ENCODE measurements around the gene WDR88. TPM values are rescaled to one million over a fixed set of nuclear protein-coding genes. Genes with fewer than 3 reads are reported as not detected.

WDR88 gene
- total and polyA plus RNA-seq, 2 of the 8 experiments (the other 6 are each of a cell fraction or from before 2014, with no cell fraction given) = not detected

DNA sequence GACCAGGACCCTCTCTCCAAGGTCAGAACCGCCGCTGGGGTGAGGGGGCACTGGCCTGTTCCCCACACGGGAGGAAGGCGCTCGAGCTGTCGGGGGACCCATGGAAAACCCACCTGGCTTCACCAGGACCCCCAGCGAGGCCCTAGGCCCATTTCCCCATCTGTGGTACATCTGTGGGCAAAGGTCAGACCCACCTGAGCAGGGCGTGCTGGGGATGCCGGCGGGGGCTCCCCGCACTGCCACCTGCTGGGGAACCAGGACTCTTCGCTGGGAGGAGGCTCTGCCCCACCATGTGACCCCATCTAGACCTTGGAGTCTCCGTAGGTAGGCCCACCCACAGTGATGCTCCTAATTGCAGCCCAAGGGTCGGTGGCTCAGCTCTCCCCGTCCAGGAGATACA is 511 bp downstream of the WDR88 start (continued):
- TF ChIP-seq, protein P1, sequence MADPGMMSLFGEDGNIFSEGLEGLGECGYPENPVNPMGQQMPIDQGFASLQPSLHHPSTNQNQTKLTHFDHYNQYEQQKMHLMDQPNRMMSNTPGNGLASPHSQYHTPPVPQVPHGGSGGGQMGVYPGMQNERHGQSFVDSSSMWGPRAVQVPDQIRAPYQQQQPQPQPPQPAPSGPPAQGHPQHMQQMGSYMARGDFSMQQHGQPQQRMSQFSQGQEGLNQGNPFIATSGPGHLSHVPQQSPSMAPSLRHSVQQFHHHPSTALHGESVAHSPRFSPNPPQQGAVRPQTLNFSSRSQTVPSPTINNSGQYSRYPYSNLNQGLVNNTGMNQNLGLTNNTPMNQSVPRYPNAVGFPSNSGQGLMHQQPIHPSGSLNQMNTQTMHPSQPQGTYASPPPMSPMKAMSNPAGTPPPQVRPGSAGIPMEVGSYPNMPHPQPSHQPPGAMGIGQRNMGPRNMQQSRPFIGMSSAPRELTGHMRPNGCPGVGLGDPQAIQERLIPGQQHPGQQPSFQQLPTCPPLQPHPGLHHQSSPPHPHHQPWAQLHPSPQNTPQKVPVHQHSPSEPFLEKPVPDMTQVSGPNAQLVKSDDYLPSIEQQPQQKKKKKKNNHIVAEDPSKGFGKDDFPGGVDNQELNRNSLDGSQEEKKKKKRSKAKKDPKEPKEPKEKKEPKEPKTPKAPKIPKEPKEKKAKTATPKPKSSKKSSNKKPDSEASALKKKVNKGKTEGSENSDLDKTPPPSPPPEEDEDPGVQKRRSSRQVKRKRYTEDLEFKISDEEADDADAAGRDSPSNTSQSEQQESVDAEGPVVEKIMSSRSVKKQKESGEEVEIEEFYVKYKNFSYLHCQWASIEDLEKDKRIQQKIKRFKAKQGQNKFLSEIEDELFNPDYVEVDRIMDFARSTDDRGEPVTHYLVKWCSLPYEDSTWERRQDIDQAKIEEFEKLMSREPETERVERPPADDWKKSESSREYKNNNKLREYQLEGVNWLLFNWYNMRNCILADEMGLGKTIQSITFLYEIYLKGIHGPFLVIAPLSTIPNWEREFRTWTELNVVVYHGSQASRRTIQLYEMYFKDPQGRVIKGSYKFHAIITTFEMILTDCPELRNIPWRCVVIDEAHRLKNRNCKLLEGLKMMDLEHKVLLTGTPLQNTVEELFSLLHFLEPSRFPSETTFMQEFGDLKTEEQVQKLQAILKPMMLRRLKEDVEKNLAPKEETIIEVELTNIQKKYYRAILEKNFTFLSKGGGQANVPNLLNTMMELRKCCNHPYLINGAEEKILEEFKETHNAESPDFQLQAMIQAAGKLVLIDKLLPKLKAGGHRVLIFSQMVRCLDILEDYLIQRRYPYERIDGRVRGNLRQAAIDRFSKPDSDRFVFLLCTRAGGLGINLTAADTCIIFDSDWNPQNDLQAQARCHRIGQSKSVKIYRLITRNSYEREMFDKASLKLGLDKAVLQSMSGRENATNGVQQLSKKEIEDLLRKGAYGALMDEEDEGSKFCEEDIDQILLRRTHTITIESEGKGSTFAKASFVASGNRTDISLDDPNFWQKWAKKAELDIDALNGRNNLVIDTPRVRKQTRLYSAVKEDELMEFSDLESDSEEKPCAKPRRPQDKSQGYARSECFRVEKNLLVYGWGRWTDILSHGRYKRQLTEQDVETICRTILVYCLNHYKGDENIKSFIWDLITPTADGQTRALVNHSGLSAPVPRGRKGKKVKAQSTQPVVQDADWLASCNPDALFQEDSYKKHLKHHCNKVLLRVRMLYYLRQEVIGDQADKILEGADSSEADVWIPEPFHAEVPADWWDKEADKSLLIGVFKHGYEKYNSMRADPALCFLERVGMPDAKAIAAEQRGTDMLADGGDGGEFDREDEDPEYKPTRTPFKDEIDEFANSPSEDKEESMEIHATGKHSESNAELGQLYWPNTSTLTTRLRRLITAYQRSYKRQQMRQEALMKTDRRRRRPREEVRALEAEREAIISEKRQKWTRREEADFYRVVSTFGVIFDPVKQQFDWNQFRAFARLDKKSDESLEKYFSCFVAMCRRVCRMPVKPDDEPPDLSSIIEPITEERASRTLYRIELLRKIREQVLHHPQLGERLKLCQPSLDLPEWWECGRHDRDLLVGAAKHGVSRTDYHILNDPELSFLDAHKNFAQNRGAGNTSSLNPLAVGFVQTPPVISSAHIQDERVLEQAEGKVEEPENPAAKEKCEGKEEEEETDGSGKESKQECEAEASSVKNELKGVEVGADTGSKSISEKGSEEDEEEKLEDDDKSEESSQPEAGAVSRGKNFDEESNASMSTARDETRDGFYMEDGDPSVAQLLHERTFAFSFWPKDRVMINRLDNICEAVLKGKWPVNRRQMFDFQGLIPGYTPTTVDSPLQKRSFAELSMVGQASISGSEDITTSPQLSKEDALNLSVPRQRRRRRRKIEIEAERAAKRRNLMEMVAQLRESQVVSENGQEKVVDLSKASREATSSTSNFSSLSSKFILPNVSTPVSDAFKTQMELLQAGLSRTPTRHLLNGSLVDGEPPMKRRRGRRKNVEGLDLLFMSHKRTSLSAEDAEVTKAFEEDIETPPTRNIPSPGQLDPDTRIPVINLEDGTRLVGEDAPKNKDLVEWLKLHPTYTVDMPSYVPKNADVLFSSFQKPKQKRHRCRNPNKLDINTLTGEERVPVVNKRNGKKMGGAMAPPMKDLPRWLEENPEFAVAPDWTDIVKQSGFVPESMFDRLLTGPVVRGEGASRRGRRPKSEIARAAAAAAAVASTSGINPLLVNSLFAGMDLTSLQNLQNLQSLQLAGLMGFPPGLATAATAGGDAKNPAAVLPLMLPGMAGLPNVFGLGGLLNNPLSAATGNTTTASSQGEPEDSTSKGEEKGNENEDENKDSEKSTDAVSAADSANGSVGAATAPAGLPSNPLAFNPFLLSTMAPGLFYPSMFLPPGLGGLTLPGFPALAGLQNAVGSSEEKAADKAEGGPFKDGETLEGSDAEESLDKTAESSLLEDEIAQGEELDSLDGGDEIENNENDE (IDR thresholded peaks at IDR 0.05; ENCODE audit: insufficient replicate concordance, low read length) = no peak
- TF ChIP-seq HDAC2 (IDR thresholded peaks at IDR 0.05; ENCODE audit: borderline replicate concordance in 1 of 2, low read depth in 2 of 2, low read length in 2 of 2) (no peak), RAD21 (IDR thresholded peaks at IDR 0.05 in 1 of 2, conservative IDR thresholded peaks at IDR 0.05 in 1 of 2; ENCODE audit: low read depth in 2 of 2, low read length in 2 of 2) (peak; percentile 24 to 35; a peak in 2 of 4 replicates)
- TF ChIP-seq, protein P2, sequence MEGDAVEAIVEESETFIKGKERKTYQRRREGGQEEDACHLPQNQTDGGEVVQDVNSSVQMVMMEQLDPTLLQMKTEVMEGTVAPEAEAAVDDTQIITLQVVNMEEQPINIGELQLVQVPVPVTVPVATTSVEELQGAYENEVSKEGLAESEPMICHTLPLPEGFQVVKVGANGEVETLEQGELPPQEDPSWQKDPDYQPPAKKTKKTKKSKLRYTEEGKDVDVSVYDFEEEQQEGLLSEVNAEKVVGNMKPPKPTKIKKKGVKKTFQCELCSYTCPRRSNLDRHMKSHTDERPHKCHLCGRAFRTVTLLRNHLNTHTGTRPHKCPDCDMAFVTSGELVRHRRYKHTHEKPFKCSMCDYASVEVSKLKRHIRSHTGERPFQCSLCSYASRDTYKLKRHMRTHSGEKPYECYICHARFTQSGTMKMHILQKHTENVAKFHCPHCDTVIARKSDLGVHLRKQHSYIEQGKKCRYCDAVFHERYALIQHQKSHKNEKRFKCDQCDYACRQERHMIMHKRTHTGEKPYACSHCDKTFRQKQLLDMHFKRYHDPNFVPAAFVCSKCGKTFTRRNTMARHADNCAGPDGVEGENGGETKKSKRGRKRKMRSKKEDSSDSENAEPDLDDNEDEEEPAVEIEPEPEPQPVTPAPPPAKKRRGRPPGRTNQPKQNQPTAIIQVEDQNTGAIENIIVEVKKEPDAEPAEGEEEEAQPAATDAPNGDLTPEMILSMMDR (IDR thresholded peaks at IDR 0.05; ENCODE audit: control extremely low read depth in 1 of 3, insufficient read depth in 1 of 3, low read depth in 1 of 3, low read length in 3 of 3) = peak; percentile 51 to 70 (median 51)
- TF ChIP-seq, protein P3, sequence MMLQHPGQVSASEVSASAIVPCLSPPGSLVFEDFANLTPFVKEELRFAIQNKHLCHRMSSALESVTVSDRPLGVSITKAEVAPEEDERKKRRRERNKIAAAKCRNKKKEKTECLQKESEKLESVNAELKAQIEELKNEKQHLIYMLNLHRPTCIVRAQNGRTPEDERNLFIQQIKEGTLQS (IDR thresholded peaks at IDR 0.05; ENCODE audit: insufficient read depth, low read depth, low read length) = 0 out of 2 replicates have a peak, but pooled peaks have one; percentile 47

All from H1 (cell line).